C4-2B (cell line): ENCODE results near the gene SLC5A2.
"Not testable (repeated sequence)": the region's sequence is repeated elsewhere in the genome, so short reads cannot be mapped to it uniquely, and the experiment has no call there.

Experiments used
- ZFX ChIP-seq: fragments of 450-650 bp; IDR thresholded peaks from 2 replicates; pipeline ENCODE4 v1.6.1; 2017
- TF ChIP-seq, protein P1 (sequence below): fragments of 450-650 bp; conservative IDR thresholded peaks from 2 replicates; pipeline ENCODE4 v1.5.1; 2017; ENCODE audit warnings: mild to moderate bottlenecking

DNA sequence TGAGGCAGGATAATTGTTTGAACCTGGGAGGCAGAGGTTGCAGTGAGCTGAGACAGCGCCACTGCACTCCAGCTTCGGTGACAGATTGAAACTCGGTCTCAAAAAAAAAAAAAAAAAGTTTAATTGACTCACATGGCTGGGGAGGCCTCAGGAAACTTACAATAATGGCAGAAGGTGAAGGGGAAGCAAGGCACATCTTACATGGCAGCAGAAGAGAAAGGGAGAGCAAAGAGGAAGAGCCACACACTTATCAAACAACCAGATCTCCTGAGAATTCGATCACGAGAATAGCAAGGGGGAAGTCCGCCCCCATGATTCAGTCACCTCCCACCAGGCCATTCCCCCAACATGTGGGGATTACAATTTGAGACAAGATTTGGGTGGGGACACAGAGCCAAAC is 37.0 kb upstream of the SLC5A2 start:
- TF ChIP-seq, protein P1, sequence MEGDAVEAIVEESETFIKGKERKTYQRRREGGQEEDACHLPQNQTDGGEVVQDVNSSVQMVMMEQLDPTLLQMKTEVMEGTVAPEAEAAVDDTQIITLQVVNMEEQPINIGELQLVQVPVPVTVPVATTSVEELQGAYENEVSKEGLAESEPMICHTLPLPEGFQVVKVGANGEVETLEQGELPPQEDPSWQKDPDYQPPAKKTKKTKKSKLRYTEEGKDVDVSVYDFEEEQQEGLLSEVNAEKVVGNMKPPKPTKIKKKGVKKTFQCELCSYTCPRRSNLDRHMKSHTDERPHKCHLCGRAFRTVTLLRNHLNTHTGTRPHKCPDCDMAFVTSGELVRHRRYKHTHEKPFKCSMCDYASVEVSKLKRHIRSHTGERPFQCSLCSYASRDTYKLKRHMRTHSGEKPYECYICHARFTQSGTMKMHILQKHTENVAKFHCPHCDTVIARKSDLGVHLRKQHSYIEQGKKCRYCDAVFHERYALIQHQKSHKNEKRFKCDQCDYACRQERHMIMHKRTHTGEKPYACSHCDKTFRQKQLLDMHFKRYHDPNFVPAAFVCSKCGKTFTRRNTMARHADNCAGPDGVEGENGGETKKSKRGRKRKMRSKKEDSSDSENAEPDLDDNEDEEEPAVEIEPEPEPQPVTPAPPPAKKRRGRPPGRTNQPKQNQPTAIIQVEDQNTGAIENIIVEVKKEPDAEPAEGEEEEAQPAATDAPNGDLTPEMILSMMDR, result not testable (repeated sequence)
- TF ChIP-seq ZFX, result not testable (repeated sequence)
